DMS114 treated with DMSO at 0.1 percent for 48 hours (cell line): Measurements from ENCODE around the gene RYR2.

Experiments
- DNase-seq: peaks from one replicate; lab custom pipeline; 2025; ENCODE audit not compliant: unreplicated experiment; lab: John Stamatoyannopoulos, UW

RYR2 gene

GRCh38 chr1:237041795-237042525 lies at the start of gene RYR2:
Gene RYR2 (plus strand): TSS chr1:237042184. CDS start chr1:237042522, 338 bp downstream.
- DNase-seq = no peak

- no peak for DNase-seq
These were observed 49.5 kb upstream of the RYR2 start for GRCh38 chr1:236992449-236992848.

- no peak for DNase-seq
These were observed 47.5 kb upstream of the RYR2 start for GRCh38 chr1:236994450-236994849.

- no peak for DNase-seq
These were observed 44.6 kb upstream of the RYR2 start for GRCh38 chr1:236997361-236997760.

GRCh38 chr1:236997882-236998281 lies 44.1 kb upstream of the RYR2 start:
- DNase-seq = no peak

- no peak for DNase-seq
These were observed 43.4 kb upstream of the RYR2 start for GRCh38 chr1:236998546-236998945.

- no peak for DNase-seq
These were observed 41.8 kb upstream of the RYR2 start for GRCh38 chr1:237000191-237000590.

- no peak for DNase-seq
These were observed 38.5 kb upstream of the RYR2 start for GRCh38 chr1:237003516-237003915.

- no peak for DNase-seq
These were observed 37.9 kb upstream of the RYR2 start, which contains the start of gene MT1HL1 for GRCh38 chr1:237004116-237004515. Gene MT1HL1 (minus strand): TSS chr1:237004441. CDS start chr1:237004372, 69 bp downstream.

- no peak for DNase-seq
These were observed 36.3 kb upstream of the RYR2 start for GRCh38 chr1:237005674-237006073.

- DNase-seq = no peak
These were observed 34.7 kb upstream of the RYR2 start for GRCh38 chr1:237007147-237007881.

- no peak for DNase-seq
These were observed 32.4 kb upstream of the RYR2 start for GRCh38 chr1:237009611-237010010.

GRCh38 chr1:237011432-237011831 lies 30.6 kb upstream of the RYR2 start:
- no peak for DNase-seq

GRCh38 chr1:237012361-237012760 lies 29.6 kb upstream of the RYR2 start:
- DNase-seq = no peak

GRCh38 chr1:237012788-237013383 lies 29.1 kb upstream of the RYR2 start:
- DNase-seq = no peak

- DNase-seq = no peak
These were observed 28.4 kb upstream of the RYR2 start for GRCh38 chr1:237013608-237014007.

- DNase-seq = no peak
These were observed 25.4 kb upstream of the RYR2 start for GRCh38 chr1:237016626-237017025.

GRCh38 chr1:237018896-237019295 lies 23.1 kb upstream of the RYR2 start:
- no peak for DNase-seq

GRCh38 chr1:237025358-237026074 lies 16.5 kb upstream of the RYR2 start:
- no peak for DNase-seq

GRCh38 chr1:237029240-237029639 lies 12.7 kb upstream of the RYR2 start:
- no peak for DNase-seq

GRCh38 chr1:237029850-237030535 lies 12.0 kb upstream of the RYR2 start:
- DNase-seq = no peak
